Mesendoderm (in vitro differentiated cells): ENCODE measurements around the gene LLPH.
A peak's percentile ranks its signal among the peaks of the same experiment; 100 is the strongest.

ENCODE experiments used
- DNase-seq: peaks from one replicate; pipeline ENCODE4 v3.0.0; 2013
- H2AK5ac ChIP-seq: 2 replicates; pipeline ENCODE4 v1.6.1; 2013; ENCODE audit warnings: low read length, inconsistent platforms
- H2BK120ac ChIP-seq: 2 replicates; pipeline ENCODE4 v1.6.1; 2013; ENCODE audit warnings: low read depth, mild to moderate bottlenecking, low read length, moderate library complexity, mixed read lengths
- H2BK15ac ChIP-seq: replicated peaks from 2 replicates; pipeline ENCODE4 v1.6.1; 2013; ENCODE audit warnings: low read depth, mild to moderate bottlenecking, moderate library complexity
- H2BK5ac ChIP-seq: 2 replicates; pipeline ENCODE4 v1.6.1; 2013; ENCODE audit warnings: low read length, inconsistent platforms
- H3K18ac ChIP-seq: 2 replicates; pipeline ENCODE4 v1.6.1; 2013; ENCODE audit warnings: mild to moderate bottlenecking, low read length, mixed read lengths
- H3K23ac ChIP-seq: one replicate; pipeline ENCODE4 v1.6.1; 2013; ENCODE audit warnings: low read length
- H3K27ac ChIP-seq: 2 replicates; pipeline ENCODE4 v1.5.1; 2013; ENCODE audit warnings: low read depth, mild to moderate bottlenecking, inconsistent platforms, low read length, moderate library complexity
- H3K27me3 ChIP-seq: 2 replicates; pipeline ENCODE4 v1.6.1; 2013; ENCODE audit warnings: low read length, control low read depth, mild to moderate bottlenecking, inconsistent platforms; ENCODE audit not compliant: insufficient read depth, poor library complexity
- H3K36me3 ChIP-seq: 2 replicates; pipeline ENCODE4 v1.6.1; 2013; ENCODE audit warnings: low read length, inconsistent platforms; ENCODE audit not compliant: control insufficient read depth, insufficient read depth
- H3K4ac ChIP-seq: one replicate; pipeline ENCODE4 v1.6.1; 2013; ENCODE audit warnings: low read depth, mild to moderate bottlenecking, low read length, moderate library complexity
- H3K4me1 ChIP-seq: 2 replicates; pipeline ENCODE4 v1.6.1; 2013; ENCODE audit warnings: low read depth, low read length, inconsistent platforms; ENCODE audit not compliant: control insufficient read depth
- H3K4me2 ChIP-seq: 2 replicates; pipeline ENCODE4 v1.6.1; 2013; ENCODE audit warnings: low read length
- H3K4me3 ChIP-seq: 2 replicates; pipeline ENCODE4 v1.5.1; 2013; ENCODE audit warnings: mild to moderate bottlenecking, low read length
- H3K56ac ChIP-seq: one replicate; pipeline ENCODE4 v1.6.1; 2013; ENCODE audit warnings: low read length
- H3K79me1 ChIP-seq: 2 replicates; pipeline ENCODE4 v1.6.1; 2013; ENCODE audit warnings: low read length, inconsistent platforms
- H3K79me2 ChIP-seq: 2 replicates; pipeline ENCODE4 v1.6.1; 2013; ENCODE audit warnings: mild to moderate bottlenecking, low read length; ENCODE audit not compliant: control insufficient read depth, insufficient read depth
- H3K9ac ChIP-seq: 2 replicates; pipeline ENCODE4 v1.6.1; 2013; ENCODE audit warnings: low read length, inconsistent platforms
- H4K5ac ChIP-seq: one replicate; pipeline ENCODE4 v1.6.1; 2013; ENCODE audit warnings: low read length
- H4K8ac ChIP-seq: one replicate; pipeline ENCODE4 v1.6.1; 2013; ENCODE audit warnings: low read depth, mild to moderate bottlenecking, control low read depth, low read length, moderate library complexity
- WGBS: extraction: QIAGEN DNeasy Blood & Tissue Kit; methylation state at CpG from one replicate; pipeline ENCODE4 v1.1.7; 2013; ENCODE audit warnings: low lambda C conversion rate, missing lambda C conversion rate; ENCODE audit not compliant: insufficient coverage; ENCODE audit errors: extremely low coverage; 5-methylcytosine and 5-hydroxymethylcytosine counted together

LLPH gene

DNA sequence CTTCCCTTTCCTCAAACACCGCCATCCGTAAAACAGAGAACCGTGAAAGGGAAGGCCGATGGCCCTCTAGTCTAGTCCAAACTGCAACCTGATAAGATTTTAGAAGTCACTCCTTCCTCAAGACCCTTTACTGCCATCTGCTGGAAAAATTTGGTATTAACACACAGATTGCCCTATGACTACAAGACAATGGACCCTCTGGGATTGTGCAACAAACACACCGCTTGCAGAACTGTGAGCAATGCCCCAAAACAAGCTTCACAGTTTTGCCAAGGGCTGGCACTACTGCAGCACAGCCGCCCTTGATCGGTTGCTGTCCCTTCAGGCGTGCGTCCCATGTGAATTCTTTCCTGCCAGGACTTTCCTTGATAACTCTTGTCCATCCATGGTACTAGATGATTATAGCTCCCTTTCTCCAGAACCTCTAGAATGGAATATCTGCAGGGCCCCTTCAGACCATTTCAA lies 23.1 kb downstream of the LLPH start:
- WGBS: no CpG with 5 or more reads among the region's 9 CpGs
- Histone ChIP-seq H3K4me1 (no peaks in the 10 kb centered on the region), H3K23ac (no peak overlapping the region), H2BK5ac (no peak overlapping the region), H4K8ac (no peak overlapping the region), H3K79me2 (no peaks in the 10 kb centered on the region), H3K27me3 (no peaks in the 10 kb centered on the region), H4K5ac (no peak overlapping the region), H3K56ac (no peak overlapping the region), H3K4ac (peak overlapping the region; percentile 73), H3K36me3 (no peaks in the 10 kb centered on the region), H2BK120ac (no peak overlapping the region), H3K9ac (no peak overlapping the region), H3K4me3 (no peak overlapping the region), H2BK15ac (no peak overlapping the region), H2AK5ac (no peak overlapping the region), H3K4me2 (no peak overlapping the region), H3K79me1 (no peaks in the 10 kb centered on the region), H3K18ac (peak overlapping the region; percentile 8), H3K27ac (no peak overlapping the region)
- DNase-seq: peak; percentile 97

DNA sequence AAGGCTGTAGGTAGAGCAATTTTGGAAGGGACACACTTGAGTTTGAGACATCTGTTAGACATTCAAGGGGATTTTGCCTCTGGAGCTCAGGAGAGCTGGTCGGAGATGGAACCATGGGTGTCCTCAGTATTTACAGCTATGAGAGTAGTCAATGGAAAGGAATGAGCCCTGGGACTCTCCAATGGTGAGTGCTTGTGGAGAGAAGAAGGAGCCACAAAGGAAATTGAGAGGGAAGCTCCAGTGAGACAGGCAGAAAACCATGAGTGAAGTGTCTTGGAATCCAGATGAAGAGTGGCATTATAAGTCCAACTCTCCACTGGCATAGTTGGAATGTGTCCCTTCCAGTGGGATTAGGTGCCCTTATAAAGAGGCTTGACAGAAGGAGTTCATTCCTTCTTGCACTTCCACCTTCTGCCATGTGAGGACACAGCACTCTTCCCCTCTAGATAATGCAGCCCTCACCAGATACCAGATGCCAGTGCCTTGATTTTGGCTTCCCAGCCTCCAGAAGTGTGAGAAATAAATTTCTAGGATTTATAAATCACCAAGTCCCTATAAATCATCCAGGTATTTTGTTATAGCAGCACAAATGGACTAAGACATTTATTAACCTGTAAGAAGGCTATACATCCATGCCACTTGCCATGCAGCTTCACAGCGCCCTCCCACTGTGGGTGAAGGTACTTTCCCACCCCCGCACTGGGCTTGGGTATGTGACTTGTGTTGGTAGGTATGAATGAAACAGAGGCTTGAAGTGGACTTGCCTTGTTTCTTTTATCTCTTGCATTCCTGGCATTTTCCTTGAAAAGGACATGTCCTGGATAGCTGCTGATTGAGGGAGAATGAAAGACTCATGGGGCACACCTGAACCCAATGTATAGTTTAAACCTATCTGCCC lies 27.3 kb downstream of the LLPH start:
- Histone ChIP-seq H2BK5ac (no peak overlapping the region), H2BK120ac (no peak overlapping the region), H3K79me1 (no peaks in the 10 kb centered on the region), H3K56ac (no peak overlapping the region), H3K27ac (no peak overlapping the region), H3K4me3 (no peak overlapping the region), H3K27me3 (no peaks in the 10 kb centered on the region), H3K18ac (no peak overlapping the region), H2AK5ac (no peak overlapping the region), H3K36me3 (no peaks in the 10 kb centered on the region), H3K23ac (no peak overlapping the region), H4K5ac (no peak overlapping the region), H2BK15ac (no peak overlapping the region), H3K79me2 (no peaks in the 10 kb centered on the region), H4K8ac (no peak overlapping the region), H3K9ac (no peak overlapping the region), H3K4ac (no peak overlapping the region), H3K4me1 (no peaks in the 10 kb centered on the region), H3K4me2 (no peak overlapping the region)
- WGBS: no CpG with 5 or more reads among the region's 3 CpGs
- DNase-seq: peak; percentile 78

DNA sequence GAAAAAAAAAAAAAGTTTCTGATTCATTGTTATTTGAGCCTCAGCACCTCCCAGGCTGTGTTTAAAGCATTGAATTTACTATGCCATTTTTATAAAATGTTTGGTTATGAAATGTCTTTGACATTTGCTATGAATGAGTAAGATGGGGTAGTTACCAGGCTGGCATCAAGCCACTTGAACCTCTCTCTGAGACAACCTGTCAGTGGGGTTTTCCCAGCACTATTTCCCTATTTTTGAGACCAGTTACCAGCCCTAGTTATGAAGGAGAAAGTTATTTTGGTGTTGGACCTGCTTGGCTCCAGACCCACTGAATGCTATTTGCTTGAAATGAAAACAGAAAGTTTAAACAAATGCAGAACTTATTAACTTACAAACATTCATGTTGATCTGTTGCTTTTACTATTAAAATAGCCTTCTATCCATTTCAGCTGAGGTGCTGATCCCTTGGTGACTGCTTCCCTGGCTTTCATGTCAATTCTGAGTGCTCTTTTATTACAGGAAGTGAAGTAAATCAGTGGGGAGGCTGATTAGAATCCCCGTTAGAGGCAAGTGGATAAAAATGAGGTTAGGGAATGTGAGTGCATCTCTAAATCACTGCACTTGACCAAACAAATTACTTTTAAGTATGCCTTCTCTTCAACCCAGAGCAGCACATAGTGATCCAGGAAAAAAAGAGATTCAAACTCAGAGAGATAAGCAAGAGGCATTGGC lies 37.8 kb downstream of the LLPH start:
- H3K18ac ChIP-seq: no peak overlapping the region
- no peak overlapping the region for H2BK120ac ChIP-seq
- H3K27me3 ChIP-seq: no peaks in the 10 kb centered on the region
- no peak overlapping the region for H3K4me2 ChIP-seq
- peak; percentile 25 for DNase-seq
- no peaks in the 10 kb centered on the region for H3K4me1 ChIP-seq
- no peak overlapping the region for H3K4me3 ChIP-seq
- no peaks in the 10 kb centered on the region for H3K36me3 ChIP-seq
- no CpG with 5 or more reads among the region's 1 CpG for WGBS
- H3K4ac ChIP-seq: no peak overlapping the region
- H3K79me2 ChIP-seq: no peaks in the 10 kb centered on the region
- H3K79me1 ChIP-seq: no peaks in the 10 kb centered on the region
- no peak overlapping the region for H2BK5ac ChIP-seq
- no peak overlapping the region for H4K8ac ChIP-seq
- no peak overlapping the region for H3K27ac ChIP-seq
- H2BK15ac ChIP-seq: no peak overlapping the region
- no peak overlapping the region for H2AK5ac ChIP-seq
- H3K23ac ChIP-seq: no peak overlapping the region
- no peak overlapping the region for H4K5ac ChIP-seq
- H3K9ac ChIP-seq: no peak overlapping the region
- no peak overlapping the region for H3K56ac ChIP-seq

DNA sequence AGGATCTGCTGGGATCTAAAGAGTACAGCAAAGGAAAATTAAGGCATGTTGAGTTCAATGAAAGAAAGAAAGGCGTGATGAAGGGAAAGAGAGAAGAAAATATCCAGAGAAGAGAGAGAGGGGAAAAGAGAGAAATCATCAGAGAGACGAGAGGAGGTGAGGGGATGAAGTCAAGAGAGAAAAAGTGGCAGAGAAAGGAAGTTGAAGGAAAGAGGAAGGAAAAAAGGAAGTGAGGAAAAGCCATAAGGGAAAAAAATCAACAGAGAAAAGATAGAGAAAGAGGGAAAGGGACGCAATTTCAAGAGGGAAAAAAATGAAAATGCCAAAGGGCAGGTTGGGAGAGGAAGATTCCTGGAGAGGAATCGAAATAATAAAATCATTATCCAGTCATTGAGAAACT lies 40.4 kb downstream of the LLPH start:
- Histone ChIP-seq H3K4me2 (no peak overlapping the region), H2BK5ac (no peak overlapping the region), H3K27ac (no peak overlapping the region), H3K4me1 (no peaks in the 10 kb centered on the region), H2BK15ac (no peak overlapping the region), H3K18ac (no peak overlapping the region), H2AK5ac (no peak overlapping the region), H3K27me3 (no peaks in the 10 kb centered on the region), H3K4ac (no peak overlapping the region), H3K4me3 (no peak overlapping the region), H3K9ac (no peak overlapping the region), H3K23ac (no peak overlapping the region), H4K5ac (no peak overlapping the region), H3K79me1 (no peaks in the 10 kb centered on the region), H2BK120ac (no peak overlapping the region), H4K8ac (no peak overlapping the region), H3K79me2 (no peaks in the 10 kb centered on the region), H3K36me3 (no peaks in the 10 kb centered on the region), H3K56ac (no peak overlapping the region)
- WGBS: 100% methylated on average over 1 of the region's 4 CpGs
- DNase-seq: no peak

DNA sequence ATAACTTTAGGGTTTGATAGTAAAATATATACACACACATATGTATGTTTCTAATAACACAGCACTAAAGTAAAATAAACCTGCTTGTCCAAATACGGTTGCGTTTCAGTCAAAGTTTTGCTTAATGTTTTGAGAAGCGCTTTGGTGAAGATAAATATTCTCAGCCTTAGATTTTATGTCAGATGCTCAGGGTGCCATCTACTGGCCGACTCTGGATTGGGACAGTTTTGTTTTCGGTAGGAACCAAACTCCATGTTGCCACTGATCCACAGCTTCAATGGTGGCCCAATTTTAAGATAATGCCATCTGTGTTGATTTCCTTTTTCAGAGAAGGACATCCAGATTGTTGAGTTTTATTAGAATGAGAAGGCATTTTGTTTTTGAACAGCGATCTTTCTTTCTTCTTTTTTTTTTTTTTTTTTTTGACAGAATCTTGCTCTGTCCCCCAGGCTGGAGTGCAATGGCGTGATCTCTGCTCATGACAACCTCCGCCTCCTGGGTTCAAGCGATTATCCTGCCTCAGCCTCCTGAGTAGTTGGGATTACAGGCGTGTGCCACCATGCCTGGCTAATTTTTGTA lies 43.1 kb downstream of the LLPH start:
- Histone ChIP-seq H4K5ac (no peak overlapping the region), H3K56ac (no peak overlapping the region), H3K4me1 (no peaks in the 10 kb centered on the region), H4K8ac (no peak overlapping the region), H3K4me3 (no peak overlapping the region), H2BK120ac (no peak overlapping the region), H3K36me3 (no peaks in the 10 kb centered on the region), H3K23ac (no peak overlapping the region), H3K9ac (no peak overlapping the region), H3K4ac (no peak overlapping the region), H3K18ac (no peak overlapping the region), H2AK5ac (no peak overlapping the region), H2BK15ac (no peak overlapping the region), H3K79me2 (no peaks in the 10 kb centered on the region), H2BK5ac (no peak overlapping the region), H3K79me1 (no peaks in the 10 kb centered on the region), H3K27ac (no peak overlapping the region), H3K4me2 (no peak overlapping the region), H3K27me3 (no peaks in the 10 kb centered on the region)
- WGBS: no CpG with 5 or more reads among the region's 10 CpGs
- peak; percentile 70 for DNase-seq
